GM12872 (cell line): ENCODE data around the gene DNM1.

Experiments used
- CTCF ChIP-seq: IDR thresholded peaks from 3 replicates; pipeline ENCODE4 v1.5.1; 2011; ENCODE audit warnings: low read depth, mild to moderate bottlenecking, low read length, moderate library complexity; ENCODE audit not compliant: insufficient read depth

DNM1 gene

GRCh38 chr9:128253991-128254346, 50.8 kb downstream of the DNM1 start:
- no peak for TF ChIP-seq CTCF

- TF ChIP-seq CTCF = no peak
These were observed 51.2 kb downstream of the DNM1 start for GRCh38 chr9:128254362-128254761.

- TF ChIP-seq CTCF = peak; percentile 94
These were observed 51.9 kb downstream of the DNM1 start for GRCh38 chr9:128254855-128255759.

- TF ChIP-seq CTCF = no peak
These were observed 54.1 kb downstream of the DNM1 start for GRCh38 chr9:128257086-128257825.

GRCh38 chr9:128257907-128258306, 54.7 kb downstream of the DNM1 start:
- no peak for TF ChIP-seq CTCF

- no peak for TF ChIP-seq CTCF
These were observed 55.1 kb downstream of the DNM1 start for GRCh38 chr9:128258326-128258725.

- TF ChIP-seq CTCF = no peak
These were observed 56.0 kb downstream of the DNM1 start for GRCh38 chr9:128259156-128259555.
